Gastroesophageal sphincter (tissue), 3 donors: Measurements from ENCODE around the gene GPR63.

Experiments
- EP300 ChIP-seq: sonication (generic); formaldehyde crosslinking; IDR thresholded peaks from one replicate; pipeline ENCODE4 v1.6.1; 2017; ENCODE audit warnings: antibody characterized with exemption, mild to moderate bottlenecking
- POLR2A ChIP-seq, 2 donors: fragments of 450-650 bp; IDR thresholded peaks; one replicate each; pipeline ENCODE4 v1.6.1; 2017; ENCODE audit warnings: antibody characterized with exemption in 2 of 2, mild to moderate bottlenecking in 2 of 2, moderate library complexity in 1 of 2
- POLR2AphosphoS5 ChIP-seq: sonication (generic); formaldehyde crosslinking; IDR thresholded peaks from one replicate; pipeline ENCODE4 v1.6.1; 2017; ENCODE audit warnings: antibody characterized with exemption
- TF ChIP-seq, protein P1 (sequence below), 4 experiments: fragments of 200-600 bp in 2 of 4; fragments of 450-650 bp in 2 of 4; sonication (generic) in 1 of 4; IDR thresholded peaks; one replicate each; pipeline ENCODE4 v1.5.1; 2017 to 2019; ENCODE audit warnings: antibody characterized with exemption in 4 of 4, mild to moderate bottlenecking in 2 of 4, moderate library complexity in 2 of 4

GRCh38 chr6:96762599-96762998 lies 74.7 kb downstream of the GPR63 start:
- TF ChIP-seq, protein P1, sequence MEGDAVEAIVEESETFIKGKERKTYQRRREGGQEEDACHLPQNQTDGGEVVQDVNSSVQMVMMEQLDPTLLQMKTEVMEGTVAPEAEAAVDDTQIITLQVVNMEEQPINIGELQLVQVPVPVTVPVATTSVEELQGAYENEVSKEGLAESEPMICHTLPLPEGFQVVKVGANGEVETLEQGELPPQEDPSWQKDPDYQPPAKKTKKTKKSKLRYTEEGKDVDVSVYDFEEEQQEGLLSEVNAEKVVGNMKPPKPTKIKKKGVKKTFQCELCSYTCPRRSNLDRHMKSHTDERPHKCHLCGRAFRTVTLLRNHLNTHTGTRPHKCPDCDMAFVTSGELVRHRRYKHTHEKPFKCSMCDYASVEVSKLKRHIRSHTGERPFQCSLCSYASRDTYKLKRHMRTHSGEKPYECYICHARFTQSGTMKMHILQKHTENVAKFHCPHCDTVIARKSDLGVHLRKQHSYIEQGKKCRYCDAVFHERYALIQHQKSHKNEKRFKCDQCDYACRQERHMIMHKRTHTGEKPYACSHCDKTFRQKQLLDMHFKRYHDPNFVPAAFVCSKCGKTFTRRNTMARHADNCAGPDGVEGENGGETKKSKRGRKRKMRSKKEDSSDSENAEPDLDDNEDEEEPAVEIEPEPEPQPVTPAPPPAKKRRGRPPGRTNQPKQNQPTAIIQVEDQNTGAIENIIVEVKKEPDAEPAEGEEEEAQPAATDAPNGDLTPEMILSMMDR (IDR thresholded peaks at IDR 0.05) = no peak
- TF ChIP-seq EP300 (no peak), POLR2A (IDR thresholded peaks at IDR 0.05) (no peak), POLR2AphosphoS5 (no peak)
